GM19438 (cell line): ENCODE results near the gene SPAG4.

Source experiments
- ATAC-seq: cut with Tn5 transposase; IDR thresholded peaks from one replicate; pipeline ENCODE4 v1.9.1; 2021; ENCODE audit warnings: low read depth; ENCODE audit not compliant: unreplicated experiment

SPAG4 gene

GRCh38 chr20:35652641-35653429, 37.2 kb downstream of the SPAG4 start:
- ATAC-seq: no peak

DNA sequence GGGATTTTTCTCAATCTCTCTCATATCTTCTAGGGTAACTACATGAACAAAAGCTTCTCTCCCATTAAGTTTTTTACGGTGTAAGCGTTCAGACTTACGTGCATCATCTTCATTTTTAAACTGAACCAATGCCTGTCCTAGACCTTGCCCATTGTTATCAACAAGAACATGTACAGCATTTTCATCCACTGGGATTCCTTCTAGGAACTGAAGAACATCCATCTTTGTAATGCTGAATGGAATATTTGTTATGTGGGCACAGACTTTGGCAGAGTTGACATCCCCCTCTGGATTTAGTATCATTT, 37.8 kb downstream of the SPAG4 start:
- ATAC-seq: no peak

DNA sequence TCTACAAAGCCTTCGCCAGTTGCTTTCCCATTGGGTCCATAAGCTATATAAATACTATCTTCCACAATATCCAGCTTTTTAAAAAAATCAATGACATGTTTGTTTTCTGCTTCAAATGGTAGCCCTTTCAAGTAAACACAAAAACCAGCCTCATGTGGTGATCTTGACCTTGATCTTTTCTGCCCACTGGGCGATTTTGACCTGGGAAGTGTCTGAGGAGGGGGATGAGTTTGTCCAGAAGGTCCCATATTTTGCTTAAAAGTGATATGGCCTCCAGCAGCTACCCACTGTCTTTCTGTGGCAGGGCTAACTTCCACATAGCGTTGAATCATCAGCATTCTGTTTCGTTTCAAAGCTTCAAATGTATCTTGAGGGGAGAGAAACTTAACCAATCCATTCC, 38.3 kb downstream of the SPAG4 start:
- no peak for ATAC-seq

DNA sequence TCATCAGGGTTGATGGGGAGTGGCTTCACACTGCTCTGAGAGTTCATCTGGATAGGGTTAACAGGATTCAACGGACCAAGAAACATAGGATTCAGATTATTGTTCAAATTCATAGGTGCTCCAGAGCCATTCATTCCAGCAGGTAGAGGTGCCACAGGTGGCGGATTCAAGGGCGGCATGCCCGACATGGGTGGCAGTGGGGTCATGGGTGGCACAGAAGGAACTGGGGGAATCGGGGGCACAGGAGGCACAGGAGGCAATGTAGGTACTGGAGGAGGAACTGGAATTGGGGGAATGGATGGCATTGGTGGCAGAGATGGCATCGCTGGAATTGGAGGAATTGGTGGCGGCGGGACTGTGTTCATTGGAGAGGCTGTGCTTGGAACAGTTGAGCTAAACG, 38.8 kb downstream of the SPAG4 start:
- no peak for ATAC-seq

- no peak for ATAC-seq
These were observed 41.6 kb downstream of the SPAG4 start for GRCh38 chr20:35657271-35657670.

DNA sequence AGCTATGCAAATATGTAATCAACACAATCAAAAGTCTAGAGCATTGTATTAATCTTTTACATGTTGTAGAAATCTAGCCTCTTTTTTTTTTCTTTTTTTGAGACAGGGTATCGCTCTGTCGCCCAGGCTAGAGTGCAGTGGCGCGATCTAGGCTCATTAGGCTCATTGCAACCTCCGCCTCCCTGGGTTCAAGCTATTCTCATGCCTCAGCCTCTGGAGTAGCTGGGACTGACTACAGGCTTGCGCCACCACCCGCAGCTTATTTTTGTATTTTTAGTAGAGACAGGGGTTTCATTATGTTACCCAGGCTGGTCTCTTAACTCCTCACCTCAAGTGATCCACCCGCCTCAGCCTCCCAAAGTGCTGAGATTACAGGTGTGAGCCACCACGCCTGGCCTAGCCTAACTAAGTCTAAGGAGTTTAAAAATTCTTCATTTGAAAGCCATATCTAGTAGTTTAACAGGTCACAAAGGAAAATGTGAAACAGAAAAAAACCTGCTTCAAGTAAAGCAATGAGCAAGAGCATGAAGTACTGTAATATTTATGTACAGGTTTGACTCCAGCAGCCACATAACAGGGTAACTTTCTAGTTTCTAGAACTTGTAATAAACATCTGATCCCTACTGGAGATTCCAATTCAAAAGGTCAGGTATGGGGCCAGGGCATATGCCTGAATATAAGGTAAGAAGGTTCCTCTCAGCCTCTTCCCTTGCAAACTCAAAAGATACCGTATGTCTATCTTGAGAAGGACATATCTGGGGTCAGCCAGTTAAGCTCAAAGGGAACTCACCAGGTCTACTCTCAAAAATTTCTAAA, 44.7 kb downstream of the SPAG4 start:
- no peak for ATAC-seq

DNA sequence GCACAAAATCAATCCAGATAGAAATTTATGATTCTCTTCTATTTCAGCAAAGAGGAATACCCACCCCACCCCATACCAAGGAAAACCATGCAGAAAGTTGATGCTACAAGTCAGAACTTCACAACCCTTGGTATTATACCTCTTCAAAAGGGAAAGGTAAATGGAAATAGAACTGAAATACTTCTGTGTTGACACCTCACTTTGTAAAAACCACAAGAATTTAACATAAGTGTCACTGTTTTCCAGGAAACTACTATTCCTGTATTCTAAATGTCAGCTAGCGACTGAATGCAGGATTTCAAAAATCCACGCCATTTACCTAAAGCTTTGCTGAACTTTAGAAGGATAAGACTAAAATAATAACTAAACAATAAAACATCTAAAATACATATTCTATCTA, 45.4 kb downstream of the SPAG4 start:
- no peak for ATAC-seq

DNA sequence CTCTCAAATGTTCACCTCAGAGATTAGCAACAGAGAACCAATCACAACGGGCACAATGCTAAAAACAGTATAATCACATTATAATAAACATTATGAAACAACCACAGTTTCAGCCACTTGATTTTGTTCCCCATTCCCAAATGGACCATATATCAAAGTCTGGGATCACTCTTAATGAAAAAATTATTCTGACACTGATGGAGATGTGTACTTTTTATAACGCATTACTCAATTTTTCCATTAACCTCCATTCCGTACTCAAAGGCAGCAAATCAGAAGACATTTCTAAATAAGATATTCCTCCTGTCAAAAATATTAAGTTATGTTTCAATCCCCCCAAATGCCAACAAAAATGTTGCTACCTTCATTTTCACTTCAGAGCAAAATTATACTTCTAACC, 46.3 kb downstream of the SPAG4 start:
- no peak for ATAC-seq

DNA sequence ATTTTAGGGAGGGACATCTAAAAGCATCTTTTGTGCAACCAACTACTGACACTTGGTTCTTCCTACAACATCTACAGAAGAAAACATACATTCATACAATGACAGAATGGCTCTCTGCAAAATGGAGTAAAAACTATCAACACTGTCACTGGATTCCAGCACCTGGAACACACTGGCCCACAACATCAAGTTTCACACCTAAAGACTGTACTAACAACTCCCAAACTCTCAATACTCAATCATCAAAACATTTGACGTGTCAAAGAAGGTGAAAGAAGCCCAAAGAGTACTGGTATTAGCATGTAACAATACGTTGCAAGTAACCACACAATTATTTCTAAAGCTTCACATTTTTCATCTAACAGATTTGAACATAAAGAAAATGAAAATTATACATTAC, 46.9 kb downstream of the SPAG4 start:
- no peak for ATAC-seq

DNA sequence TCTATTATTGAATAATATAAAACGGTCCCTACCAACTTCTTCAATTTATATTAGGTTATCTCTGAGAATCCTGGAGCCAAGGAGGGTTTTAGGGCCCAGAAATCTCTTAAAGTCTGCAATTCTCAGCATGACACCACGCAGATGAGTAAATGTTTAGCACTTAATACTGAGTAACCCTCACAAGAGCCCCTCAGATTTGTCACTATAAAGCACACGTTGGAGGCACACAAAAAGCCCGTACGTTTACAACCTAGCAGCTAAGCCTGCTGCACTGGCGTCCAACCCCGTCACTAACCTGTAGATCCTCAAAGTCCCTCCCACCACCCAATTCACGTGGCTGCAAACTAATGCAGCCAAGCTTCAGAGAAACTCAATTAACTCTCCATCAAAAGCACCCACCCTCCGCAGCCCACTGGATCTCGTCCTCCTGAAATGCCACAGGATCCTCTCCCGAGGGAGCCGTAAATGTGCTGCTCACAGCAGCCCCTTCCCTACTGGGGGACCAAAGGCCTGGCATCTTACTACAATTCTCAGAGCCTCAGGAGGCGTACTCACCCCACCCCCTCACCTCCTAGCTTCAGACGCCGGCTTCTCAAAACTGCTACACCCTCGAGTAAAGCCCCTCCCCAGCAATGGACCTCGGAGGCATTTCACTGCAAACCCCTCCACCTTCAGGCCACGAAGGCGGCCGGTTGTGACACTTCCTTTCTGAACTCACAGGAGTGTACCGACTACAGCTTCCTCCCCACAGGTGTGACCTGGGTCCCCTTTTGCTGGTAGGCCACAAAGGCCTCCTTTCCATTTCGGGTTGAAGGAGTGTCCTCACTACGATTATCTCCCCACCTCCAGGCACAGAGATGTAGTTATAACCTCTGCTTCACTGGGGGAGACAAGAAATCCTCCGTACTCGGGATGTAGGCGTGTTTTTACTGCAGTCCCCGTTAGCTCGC, 48.2 kb downstream of the SPAG4 start:
- peak; percentile 37 for ATAC-seq

- peak; percentile 62 for ATAC-seq
These were observed 49.0 kb downstream of the SPAG4 start, which contains the start of the genes CPNE1 and RBM12 for GRCh38 chr20:35664466-35665206. Gene CPNE1, minus strand, starts transcription at chr20:35664900. Its CDS starts 31,977 bp downstream, at chr20:35632923. Gene RBM12, minus strand, starts transcription at chr20:35664900. Its CDS starts 9,578 bp downstream, at chr20:35655322.

GRCh38 chr20:35665949-35666288, 50.3 kb downstream of the SPAG4 start:
- ATAC-seq: no peak

GRCh38 chr20:35669221-35669620, 53.6 kb downstream of the SPAG4 start:
- ATAC-seq: no peak

DNA sequence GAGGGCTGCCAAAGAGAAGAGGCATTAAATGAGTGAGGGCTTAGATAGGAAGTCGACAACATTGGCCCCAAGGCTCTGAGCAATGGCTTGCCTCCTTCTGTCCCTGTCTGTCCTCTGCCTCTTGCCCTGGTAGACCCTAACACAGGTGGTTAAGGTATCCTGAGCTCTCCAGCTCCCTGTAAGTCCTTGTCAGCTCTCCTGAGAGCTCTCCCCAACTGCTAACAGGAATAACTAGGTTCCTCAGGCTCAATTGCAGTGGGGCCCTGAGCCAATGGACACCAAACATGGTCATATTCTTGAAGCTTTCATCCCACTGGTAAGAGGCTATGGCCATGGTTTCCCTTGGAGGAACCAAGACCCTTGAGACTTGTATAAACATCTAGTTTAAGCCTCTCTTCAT, 54.1 kb downstream of the SPAG4 start:
- ATAC-seq: no peak
